KG1 (cell line): ENCODE data around the gene SF3B3.
"Not testable (repeated sequence)": the region's sequence is repeated elsewhere in the genome, so short reads cannot be mapped to it uniquely, and the experiment has no call there.

Experiments
- DNase-seq: peaks from one replicate; lab custom pipeline; 2025; lab: John Stamatoyannopoulos, UW

The SF3B3 gene

DNA sequence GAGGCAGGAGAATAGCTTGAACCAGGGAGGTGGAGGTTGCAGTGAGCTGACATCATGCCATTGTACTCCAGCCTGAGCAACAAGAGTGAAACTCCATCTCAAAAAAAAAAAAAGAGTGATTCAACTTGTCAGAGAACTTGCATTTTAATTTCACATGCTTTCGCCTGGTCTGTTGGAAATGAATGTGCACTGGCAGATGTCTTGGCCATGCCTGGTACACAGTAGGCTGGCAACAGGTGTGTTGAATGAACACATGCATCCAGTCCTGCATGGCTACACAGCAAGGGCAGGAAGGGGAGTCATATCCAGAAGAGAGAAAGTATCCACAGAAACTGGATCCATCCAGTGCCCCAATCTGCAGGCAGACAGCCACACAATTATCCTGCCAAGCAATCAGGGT is 11.8 kb upstream of the SF3B3 start:
- no peak for DNase-seq

DNA sequence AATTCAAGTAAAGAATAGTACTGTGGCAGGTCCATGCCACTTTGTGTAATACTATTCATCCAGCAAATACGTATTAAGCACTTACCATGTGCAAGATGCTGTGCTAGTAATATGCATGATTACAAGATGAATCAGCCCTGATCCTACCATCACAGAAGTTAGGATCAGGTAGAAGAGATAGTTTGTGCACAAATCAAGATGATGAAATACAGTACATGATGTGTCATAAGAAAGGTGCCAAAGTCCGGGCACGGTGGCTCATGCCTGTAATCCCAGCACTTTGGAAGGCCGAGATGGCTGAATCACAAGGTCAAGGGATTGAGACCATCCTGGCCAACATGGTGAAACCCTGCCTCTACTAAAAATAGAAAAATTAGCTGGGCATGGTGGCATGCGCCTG is 11.2 kb upstream of the SF3B3 start:
- no peak for DNase-seq

DNA sequence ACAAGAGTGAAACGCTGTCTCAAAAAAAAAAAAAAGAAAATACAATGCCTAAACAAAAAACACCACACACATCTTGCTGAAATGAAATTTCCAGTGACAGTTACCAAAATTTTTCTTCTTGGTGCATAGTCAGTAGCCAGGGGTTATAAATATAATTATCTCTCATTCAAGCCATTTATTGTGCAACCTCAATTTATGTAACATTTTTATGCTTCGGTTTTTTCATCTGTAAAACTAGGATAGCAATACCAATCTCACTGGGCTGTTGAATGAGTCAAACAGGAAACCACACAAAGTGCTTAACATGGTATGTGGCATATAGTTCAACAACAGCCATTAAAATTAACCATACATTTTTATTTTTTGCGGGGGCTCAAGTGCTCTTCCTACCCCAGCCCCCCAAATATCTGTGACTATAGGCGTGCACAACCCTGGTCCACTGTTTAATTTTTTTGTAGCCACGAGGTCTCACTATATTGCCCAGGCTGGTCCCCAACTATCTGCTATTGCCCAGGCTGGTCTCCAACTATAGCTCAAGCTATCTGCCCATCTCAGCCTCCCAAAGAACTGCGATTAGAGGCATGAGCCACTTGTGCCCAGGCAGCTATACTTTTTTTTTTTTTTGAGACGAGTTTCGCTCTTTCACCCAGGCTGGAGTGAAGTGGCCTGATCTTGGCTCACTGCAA is 2.9 kb upstream of the SF3B3 start:
- peak; percentile 7 for DNase-seq

DNA sequence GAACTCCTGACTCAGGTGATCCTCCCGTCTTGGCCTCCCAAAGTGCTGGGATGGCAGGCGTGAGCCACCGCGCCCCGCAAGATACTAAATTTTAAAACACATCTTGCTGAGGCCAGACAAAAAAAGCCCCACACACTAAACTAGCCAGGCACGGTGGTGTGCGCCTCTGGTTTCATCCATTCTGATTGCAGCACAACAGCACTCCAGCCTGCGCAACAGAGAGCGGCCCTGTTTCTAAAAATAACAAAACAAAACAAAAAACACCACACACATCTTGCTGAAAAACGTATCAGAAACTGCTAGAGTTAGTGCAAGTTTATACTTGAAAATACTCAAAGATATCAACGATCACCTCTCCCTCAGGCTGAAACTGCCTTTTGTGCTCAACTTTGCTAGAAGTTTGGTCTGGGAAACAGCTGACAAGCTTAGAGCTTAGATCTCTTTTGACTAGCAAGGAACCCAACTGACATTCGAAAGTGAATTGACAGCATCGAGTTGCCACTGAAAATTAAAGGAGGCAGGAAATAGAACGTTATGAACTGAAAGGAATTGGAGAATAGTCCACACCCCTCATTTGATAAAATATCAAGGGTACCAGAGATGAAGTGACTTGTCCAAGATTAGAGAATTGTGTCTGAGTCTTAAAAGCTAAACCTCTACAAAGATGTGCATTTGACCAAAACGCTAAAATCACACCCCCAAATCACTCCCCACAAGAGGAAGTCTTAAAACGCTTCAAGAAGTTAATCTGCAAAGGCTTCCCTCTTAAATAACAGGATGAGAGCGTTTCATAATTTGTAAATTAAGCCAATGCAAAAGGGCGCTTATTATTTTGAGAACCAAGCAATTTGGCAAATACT is 1.2 kb upstream of the SF3B3 start:
- no peak for DNase-seq

DNA sequence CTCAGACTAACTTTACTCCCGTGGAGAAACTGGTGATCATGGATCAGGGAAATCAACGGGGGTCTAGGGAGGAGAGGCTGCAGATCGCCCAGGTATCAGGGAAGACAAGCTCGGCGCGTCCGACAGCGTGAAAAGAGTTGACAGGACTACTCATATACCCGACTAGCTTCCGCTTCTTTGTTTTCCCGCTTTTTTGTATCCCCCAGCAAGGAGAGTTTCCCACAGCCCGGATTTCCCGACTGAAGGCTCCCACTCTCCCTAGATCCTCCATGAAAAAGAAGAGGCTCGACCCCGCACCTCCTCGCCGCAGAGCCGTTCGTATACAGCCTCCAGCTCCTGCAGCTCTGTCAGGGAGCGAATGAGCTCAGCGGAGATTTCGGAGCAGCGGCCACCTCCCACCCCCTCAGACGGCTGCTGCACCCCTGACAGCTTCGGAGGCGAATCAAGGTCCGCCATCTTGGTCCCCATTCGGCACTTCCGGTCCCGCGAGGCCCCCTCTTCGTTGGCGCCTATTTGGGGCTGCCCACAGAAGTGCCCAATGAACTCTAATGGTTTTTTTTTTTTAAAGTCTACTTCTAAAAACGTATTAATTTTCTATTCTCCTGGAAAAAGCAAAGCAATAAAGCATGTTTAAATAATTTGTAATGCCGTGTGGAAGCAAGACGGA is 407 bp upstream of the SF3B3 start, which contains the start of gene COG4:
Gene COG4, minus strand, starts transcription at position 479 of the 667 bp plus-strand sequence. Its CDS starts 11 bp downstream, at position 468.
- peak; percentile 94 for DNase-seq

DNA sequence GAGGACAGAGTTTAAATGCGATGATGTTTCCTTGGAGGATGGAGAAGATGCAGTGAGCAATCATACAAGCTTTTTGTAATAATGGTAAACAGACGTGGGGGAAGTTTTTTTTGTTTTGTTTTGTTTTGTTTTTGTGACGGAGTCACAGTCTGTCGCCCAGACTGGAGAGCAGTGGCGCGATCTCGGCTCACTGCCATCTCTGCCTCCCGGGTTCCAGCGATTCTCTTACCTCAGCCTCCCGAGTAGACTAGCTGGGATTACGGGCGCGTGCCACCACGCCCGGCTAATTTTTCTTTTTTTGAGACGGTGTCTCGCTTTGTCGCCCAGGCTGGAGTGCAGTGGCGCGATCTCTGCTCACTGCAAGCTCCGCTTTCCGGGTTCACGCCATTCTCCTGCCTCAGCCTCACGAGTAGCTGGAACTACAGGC is 796 bp downstream of the SF3B3 start:
- DNase-seq: not testable (repeated sequence)

DNA sequence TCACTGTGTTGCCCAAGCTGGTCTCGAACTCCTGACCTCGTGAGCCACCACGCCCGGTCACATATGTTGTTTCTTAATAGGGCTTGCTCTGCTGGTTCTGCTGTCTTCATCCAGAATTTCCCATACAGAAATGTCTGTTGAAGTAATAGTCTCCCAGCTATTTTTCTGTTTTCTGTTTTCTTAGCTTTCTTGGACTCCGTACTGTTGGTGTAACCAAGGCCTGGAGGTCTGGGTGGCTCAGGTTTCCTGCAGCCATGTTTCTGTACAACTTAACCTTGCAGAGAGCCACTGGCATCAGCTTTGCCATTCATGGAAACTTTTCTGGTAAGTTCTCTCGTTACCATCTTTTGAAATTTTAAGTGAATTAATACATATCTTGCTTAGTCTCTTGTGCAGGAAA is 2.8 kb downstream of the SF3B3 start:
- DNase-seq: no peak

DNA sequence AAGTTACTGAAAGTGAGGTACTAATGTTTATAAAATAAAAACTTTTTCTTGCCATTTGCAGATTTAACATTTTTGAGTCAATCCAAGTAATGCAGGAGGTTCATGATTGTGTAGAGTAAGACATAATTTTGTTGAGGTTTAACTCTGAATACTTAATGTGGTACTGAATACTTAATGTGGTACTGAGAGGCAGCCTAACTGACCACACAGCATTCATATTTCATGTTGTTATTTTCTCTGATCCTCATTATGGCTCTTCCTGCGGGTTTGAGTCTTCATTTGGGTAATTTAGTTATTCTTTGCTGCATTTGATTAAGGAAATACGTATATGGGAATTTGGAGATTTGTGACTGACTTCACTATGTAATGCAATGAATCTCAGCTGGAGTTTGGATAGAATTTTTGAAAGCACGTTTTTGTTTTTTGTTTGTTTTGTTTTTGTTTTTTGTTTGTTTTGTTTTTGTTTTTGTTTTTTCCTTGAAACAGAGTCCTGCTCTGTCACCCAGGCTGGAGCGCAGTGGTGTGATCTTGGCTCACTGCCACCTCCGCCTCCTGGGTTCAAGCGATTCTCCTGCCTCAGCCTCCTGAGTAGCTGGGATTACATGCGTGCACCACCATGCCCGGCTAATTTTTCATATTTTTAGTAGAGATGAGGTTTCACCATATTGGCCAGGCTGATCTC is 3.8 kb downstream of the SF3B3 start:
- no peak for DNase-seq

DNA sequence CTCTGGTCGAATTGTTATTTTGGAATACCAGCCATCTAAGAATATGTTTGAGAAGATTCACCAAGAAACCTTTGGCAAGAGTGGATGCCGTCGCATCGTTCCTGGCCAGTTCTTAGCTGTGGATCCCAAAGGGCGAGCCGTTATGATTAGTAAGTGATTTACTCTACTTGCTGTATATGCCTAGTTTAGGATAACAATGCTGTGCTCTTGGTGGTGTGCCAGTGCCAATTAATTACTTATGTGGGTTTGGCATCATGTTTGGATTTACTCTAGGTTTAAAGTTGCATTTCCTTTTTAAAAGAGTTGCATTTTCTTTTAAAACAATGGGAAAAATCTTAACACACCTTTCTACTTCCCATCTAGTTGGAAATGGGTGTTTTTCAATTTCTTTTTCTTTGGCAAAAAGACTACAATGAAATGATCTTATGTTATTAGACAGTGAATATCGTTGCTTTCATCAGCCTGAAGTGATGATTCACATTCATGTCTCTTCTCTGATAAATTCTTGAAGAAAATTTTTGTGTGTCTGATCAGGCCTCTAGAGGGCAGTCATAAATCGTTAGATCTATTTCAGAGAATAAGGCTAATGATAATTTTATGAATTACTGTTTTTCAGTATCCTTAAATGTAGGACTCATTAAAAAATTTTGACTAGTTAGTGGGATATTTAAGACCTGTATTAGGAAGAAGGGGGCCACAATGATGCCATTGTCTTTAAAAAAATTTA is 5.6 kb downstream of the SF3B3 start:
- no peak for DNase-seq

DNA sequence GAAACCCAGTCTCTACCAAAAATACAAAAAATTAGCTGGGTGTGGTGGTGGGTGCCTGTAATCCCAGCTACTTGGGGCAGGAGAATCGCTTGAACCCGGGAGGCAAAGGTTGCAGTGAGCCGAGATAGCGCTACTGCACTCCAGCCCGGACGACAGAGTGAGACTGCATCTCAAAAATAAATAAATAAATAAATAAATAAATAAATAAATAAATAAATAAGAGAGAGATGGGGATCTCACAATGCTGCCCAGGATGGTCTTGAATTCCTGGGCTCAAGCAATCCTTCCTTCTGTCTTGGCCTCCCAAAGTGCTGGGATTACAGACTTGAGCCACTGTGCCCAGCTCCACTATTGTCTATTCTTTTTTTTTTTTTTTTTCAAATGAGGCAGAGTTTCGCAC is 6.3 kb downstream of the SF3B3 start:
- not testable (repeated sequence) for DNase-seq

DNA sequence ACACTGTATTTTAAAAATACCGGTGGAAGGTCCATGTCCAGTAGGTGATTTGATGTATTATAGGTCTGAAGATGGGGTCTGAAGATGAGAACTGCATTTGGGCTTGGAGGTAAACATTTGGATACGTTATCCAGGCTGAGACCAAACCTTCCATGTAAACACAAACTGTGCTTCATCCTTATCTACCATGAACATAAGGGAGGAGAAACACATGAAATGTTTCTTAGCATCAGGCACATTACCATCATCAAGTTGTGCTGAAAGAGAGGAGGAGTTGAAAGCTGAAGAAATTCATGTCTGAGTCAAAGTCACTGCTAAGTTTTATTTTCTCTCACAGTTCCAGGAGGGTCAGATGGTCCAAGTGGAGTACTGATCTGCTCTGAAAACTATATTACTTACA is 11.4 kb downstream of the SF3B3 start:
- DNase-seq: no peak

DNA sequence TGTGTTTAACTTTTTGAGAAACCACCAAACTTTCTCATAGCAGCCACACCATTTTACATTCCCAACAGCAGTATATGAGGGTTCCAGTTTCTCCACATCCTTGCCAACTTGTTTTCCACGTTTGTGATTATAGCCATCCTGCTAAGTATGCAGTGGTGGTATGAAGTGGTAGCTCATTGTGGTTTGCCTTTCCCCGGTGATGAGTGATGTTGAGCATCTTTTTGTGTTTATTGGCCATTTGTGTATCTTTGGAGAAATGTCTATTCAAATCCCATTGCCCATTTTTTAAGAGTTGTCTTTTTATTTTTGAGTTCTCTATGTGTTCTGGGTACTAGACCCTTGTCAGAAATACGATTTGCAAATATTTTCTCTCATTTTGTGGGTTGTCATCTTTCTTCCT is 17.4 kb downstream of the SF3B3 start:
- no peak for DNase-seq

DNA sequence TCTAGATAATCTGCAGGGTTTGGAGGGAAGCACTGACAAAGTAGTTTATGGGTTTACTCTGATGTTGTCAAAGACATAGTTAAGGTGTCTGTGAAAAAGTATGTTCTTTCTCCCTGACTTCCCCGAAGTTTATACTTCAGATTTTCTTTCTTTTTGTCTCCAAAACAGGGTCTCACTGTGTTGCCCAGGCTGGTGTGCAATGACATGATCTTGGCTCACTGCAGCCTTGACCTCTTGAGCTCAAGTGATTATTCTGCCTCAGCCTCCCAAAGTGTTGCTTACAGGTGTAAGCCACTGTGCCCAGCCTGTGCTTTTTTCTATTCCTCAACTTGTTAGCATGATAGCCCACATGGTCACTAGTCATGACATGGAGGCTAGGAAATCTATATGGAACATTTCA is 20.9 kb downstream of the SF3B3 start:
- no peak for DNase-seq

DNA sequence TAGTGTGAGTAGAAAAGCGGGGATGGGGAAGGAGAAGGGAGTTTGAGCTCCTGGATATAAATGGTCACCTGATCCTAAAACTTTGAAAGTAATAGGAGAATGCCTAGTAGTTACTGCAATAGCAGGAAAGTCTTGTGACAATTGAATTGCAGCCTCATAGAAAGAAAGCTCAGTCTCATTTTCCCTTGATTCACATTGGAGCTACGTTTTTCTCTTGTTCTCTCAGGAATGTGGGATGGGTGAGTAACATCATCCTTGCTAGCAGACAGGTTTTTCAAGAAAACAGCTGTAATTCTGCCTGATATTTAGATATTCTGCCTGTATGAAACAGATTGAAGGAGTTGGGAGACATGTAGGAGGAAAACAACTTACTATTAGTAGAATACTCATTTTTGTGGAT is 25.3 kb downstream of the SF3B3 start:
- DNase-seq: no peak

DNA sequence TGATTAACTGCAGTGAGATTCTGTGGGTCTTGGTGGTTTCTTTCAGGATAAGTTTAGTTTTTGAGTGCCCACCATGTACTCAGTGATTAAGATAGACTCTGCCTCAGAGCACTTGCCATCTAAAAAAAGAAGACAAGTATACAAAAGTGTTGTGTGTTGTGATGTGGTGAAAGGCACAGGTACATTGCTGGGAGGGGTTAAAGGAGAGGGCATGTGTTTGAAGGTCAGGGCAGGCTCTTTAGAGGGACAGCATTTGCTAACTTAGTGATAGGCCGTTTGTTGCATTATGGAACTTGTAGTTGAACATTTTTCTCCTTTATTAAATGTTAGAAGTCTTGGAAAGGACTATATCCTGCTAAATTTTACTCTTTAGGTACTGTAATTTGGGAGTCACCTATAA is 26.5 kb downstream of the SF3B3 start:
- DNase-seq: no peak

DNA sequence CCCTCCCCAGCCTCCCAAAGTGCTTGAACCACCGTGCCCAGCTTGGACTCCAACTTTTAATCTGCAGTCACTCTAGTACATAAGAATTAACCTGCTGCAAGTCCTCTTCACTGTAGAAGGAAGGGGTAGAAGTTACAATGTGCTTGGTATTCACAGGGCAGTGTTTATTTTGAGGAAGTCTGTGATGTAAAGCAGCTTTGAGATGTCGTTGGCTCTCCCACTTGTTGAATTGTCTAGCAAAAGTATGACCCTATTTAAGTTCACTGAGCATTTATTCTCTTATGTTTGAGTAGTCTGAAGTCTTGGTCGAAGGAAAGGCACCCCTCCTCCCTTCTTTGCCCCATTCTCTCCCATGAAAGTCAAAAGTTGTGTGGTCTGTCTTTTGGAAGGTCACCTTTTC is 28.2 kb downstream of the SF3B3 start:
- DNase-seq: no peak

DNA sequence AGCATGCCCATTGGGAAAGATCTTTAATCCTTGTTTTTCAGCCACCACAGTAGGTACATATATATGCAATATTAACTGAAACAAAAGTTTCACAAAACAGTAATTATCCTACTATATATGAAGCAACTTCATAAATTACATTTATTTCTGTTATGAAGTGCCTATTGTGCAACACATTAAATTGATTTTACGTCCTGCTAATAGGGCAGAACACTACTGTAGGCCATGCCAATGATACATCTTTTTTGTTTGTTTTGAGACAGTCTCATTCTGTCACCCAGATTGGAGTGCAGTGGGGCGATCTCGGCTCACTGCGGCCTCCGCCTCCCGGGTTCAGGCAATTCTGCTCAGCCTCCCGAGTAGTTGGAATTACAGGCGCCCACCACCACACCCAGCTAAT is 29.1 kb downstream of the SF3B3 start:
- DNase-seq: no peak

DNA sequence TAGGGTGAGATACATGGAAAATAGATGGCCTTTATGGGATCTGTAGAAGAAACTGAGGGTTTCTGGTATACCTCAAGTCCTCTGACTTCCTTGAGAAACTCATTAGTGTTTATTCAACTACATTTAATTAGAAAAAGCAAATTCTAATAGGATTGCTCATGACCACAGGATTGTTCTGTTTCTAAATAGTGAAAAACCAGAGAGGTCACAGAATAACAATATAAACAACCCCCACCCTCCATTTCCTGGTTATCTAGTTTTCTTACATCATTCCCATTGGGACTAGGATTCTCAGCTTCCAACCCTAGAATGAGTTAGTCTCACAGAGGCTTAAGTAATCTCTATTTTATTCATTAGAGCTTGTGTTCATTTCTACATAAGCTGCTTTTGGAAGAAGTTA is 30.0 kb downstream of the SF3B3 start:
- no peak for DNase-seq

DNA sequence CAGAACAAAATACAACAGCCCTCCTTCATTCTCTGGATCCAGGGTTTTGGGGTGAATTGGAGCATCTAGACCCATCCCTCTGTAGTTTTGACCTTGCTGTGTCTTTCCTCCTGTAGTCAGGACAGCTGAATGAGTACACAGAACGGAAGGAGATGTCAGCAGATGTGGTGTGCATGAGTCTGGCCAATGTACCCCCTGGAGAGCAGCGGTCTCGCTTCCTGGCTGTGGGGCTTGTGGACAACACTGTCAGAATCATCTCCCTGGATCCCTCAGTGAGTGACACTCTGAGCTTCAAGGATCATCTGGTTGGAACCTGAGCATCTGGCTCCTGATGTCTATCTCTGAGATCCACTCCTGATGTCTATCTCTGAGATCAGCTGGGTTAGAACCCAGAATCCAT is 32.4 kb downstream of the SF3B3 start:
- no peak for DNase-seq

DNA sequence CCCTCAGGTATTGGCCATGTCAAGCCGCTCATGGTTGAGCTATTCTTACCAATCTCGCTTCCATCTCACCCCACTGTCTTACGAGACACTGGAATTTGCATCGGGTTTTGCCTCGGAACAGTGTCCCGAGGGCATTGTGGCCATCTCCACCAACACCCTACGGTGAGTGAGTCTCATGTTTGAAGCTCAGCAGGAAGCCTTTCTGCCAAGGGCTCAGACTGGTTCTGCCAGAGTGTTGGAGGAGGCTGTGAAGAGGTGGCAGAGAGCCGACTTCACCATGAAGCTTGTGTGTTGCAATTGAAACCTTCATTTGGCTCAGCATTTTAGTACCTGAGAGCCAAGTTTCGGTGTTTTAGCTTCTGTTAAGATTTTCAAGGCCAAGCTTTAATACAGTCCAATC is 38.0 kb downstream of the SF3B3 start:
- no peak for DNase-seq

DNA sequence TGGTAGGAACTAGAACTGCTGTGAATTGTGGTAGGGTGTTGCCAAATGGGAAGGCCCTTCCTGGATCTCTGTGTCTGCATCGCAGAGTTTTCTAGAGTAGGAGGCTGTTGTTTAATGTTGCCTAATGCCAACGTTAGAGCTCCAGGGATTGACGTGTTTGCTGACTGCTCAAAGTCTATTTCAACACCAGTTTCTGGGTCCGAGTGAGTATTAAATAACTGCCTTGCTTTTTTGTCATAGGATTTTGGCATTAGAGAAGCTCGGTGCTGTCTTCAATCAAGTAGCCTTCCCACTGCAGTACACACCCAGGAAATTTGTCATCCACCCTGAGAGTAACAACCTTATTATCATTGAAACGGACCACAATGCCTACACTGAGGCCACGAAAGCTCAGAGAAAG is 40.0 kb downstream of the SF3B3 start:
- no peak for DNase-seq

DNA sequence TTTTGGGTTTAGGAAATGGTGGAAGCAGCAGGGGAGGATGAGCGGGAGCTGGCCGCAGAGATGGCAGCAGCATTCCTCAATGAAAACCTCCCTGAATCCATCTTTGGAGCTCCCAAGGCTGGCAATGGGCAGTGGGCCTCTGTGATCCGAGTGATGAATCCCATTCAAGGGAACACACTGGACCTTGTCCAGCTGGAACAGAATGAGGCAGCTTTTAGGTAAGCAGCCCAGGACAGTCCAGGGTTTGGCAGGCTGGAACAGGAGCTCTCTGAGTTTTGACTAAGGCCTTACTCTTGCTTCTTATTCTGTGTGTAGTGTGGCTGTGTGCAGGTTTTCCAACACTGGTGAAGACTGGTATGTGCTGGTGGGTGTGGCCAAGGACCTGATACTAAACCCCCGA is 41.4 kb downstream of the SF3B3 start:
- DNase-seq: no peak
